NCI-H748 treated with DMSO at 0.1 percent for 48 hours (cell line): ENCODE measurements around the gene HMGB3.
"Not testable (repeated sequence)": the region's sequence is repeated elsewhere in the genome, so short reads cannot be mapped to it uniquely, and the experiment has no call there.

Experiments
- DNase-seq: peaks from one replicate; lab custom pipeline; 2025; lab: John Stamatoyannopoulos, UW

HMGB3 gene

DNA sequence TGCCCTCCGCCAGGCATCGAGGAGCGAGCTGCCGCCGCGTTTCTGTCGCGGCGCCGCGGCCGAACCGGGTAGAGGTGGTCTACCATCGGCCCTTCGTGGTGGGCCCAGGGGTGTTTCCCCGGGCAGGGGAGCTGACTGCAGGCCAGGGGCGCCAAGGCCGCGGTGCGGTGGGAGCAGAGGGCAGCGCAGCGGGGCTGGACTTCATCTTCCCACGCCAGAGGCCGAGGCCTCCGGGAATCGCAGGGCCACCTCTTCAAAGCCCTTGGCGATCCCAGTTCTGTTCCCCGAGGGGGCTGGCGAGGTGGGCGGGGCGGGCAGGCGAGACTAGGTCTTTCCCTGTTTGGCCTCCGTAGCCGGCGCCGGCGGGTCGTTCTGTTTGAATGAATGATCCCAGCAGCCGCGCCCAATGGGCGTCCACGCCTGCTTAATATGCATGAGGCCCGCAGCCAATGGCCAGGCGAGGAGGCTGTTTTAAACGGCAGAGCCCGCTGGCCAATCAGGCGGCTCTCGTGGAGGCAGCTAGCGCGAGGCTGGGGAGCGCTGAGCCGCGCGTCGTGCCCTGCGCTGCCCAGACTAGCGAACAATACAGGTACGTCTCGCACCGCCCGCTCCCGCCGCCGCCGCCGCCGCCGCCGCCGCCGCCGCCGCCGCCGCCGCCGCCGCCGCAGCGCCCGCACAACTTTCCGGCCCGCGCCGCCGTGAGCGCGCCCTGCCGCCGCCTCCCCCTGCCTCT, at the start of gene HMGB3:
Gene HMGB3 (plus strand): TSS at position 548 of the 733 bp plus-strand sequence. CDS start 2,265 bp downstream, outside the sequence.
- peak; percentile 95 for DNase-seq

DNA sequence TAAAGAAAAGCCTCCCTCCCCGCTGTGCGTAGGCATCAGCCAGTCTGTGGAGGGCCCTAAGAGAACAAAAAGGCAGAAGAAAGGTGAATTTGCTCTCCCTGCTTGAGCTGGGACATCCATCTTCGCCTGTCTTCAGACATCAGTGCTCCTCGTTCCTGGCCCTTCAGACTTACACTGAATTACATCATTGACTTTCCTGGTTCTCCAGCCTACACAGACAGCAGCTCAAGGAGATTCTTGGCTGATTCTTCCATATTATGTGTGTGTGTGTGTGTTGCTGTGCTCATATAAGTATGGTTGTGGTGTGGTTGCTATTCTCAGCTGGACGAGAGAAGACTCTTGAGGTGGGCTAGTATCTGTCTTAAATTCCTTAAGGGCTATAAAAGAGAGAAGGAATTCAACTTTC, 49.2 kb upstream of the HMGB3 start:
- DNase-seq: no peak

DNA sequence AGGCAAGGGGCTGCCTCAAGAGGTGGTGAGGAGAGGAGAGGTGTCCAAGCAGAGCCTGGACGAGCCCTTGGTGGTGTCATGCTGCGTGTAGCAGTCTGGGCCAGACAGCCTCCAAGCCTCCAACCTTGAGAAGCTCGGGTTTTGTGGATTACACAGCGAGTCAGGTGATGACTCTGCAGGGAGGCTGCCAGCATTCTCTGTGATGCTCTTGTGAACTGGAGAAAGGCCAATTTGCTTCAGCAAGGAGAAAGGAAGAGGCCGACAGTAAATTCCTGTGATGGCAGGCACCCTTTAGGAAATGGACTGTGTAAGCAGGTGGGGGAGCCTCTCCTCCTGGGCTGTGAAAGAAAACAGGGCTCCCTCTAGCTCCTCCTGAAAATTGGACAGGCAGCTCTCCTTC, 48.7 kb upstream of the HMGB3 start:
- no peak for DNase-seq

DNA sequence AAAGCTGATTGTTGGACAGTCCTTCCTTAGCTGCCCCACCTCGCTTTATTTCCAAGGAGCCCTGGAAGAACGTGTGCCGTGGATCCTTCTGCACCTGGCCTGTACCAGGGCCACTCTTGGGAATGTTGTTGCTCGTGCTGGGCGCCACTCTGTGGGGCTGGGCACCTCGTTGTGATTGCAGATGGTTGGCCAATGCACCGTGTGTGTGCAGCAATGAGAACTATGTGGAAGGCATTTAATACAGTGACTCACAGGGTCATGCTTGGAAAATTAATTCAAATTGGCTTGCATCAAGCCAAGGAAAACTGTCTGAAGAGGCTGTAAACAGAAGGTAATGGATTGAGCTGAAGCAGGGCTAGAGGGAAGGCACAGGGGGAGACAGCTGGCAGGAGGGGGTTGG, 47.7 kb upstream of the HMGB3 start:
- no peak for DNase-seq

DNA sequence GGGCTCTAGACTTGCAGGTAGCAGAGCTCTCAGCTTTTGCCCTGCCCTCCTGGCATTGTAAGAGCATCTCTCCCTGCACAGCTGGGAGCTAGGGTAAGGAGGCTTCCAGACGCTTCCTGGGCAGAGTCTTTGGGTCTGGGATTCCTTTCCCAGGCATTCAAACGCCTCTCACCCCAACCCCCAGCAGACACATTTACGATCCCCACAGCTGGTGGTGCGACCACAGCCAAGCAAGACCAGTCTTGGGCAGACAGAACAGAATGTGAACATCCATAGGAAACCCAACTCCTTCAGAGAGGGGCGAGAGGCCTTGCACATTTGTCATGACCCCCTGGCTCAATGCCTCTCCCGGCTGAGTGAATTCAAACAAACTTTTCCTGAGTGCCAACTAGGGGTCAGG, 46.6 kb upstream of the HMGB3 start:
- DNase-seq: no peak

DNA sequence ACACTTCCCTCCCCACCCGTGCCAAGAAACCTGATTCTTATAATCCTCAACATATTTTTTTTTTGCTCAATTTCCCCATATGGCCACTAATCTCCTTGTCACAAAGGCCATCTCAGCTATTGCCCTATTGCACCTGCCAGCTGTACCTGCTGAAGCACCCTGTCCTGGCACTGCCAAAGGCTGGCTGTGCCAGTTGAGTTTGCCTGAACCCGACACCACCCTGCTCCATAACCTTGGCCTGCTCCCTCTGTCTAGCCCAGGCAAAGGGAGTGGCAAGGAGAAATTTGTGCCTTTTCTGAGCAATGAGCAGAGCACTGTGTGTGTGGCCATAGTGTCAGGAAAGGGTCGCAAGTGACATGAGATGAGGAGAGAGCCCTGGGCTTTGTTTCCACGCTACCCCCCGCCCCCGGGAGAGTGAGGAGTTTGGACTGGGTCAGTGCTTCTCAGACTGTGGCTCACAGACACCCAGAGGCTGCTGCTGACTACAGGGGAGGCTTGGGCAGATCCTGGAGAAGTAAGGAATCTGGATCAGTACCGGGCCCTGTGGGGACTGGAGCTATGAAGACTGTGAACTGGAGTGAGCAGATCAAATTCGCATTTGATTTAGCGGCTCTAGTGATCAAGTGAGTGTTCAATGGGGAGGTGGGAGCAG, 42.2 kb upstream of the HMGB3 start:
- no peak for DNase-seq

DNA sequence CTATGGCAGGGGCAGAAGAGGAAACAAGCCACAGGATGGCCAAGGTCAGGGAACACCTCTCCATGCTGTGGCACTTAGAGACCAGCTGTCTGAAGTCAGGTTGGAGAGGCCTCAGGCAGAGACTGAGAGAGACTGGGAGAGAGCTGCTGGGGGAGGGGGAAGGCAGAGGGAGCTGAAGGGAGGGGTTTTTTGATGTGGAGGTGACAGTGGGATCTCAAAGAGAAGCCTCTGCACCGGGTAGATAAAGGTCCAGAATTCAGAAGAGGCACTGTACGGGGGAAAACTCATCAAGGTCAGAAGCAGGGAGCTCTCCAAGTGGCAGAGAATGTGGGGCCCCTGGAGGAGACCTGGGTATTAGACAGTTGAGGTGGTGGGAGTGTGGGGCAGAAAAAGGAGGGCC, 41.6 kb upstream of the HMGB3 start:
- DNase-seq: no peak

DNA sequence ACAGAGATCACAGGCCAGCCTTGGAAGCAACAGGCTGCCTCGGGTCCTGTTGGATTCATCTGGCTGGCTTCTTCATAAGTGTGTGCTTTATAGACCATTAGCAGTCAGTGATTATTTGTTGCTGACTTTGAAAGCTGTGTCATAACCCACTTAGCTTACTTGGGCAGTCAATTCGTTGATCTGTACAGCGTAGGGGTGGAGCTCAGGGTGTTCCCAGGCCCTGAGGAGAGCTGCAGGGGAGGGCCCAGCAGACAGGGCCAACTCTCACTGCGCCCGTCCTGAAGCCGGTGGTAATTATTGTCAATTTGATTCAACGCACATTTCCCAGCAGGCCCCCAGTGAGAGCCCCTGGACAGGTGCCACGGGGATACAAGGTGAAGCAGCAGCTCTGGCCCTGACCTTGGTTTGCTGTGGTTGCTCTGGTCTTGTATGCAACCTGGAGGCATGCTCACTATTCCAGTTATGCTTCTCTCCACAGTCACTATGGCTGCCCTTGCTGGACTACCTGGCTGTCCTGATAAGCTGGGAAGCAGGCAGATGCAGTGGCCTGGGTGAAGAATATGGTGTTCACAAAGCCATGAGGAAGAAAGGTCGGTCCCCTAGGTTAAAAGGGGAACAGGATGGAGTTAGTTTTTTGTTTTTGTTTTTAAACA, 40.1 kb upstream of the HMGB3 start:
- no peak for DNase-seq

DNA sequence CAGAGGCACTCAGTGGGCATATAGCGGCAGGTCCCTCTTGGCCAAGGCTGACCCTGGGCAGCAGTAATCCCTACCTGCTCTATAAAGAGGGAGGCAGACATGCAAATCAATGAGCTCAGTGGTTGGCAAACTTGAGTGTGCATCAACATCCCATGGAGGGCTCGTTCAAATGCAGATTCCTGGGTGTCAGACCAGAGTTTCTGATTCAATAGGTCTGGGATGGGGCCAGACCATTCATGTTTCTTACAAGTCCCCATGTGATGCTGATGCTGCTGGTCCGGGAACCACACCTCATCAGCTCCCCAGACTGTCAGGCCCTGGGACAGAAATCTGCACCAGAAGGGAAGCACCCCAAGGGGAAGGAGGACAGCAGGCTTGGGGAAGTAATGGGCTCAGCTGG, 38.9 kb upstream of the HMGB3 start:
- no peak for DNase-seq

DNA sequence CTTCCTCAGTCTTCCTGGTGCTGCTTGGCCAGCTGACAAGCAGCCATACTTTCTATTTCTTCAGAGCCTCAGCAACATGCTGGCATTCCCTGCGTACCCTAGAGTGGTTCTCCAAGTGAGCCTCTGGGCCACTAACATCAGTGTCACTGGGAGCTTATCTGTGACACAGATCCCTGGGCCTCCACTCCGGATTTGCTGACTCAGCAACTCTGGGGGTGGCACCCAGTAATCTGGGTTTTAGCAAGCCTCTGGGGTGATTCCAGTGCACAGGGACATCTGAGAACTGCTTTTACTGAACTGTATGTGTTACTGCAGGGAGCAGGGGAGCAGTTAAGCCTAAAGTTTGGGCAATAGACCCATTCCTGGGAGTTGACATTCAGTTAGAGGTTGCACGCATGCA, 28.2 kb upstream of the HMGB3 start:
- DNase-seq: no peak

DNA sequence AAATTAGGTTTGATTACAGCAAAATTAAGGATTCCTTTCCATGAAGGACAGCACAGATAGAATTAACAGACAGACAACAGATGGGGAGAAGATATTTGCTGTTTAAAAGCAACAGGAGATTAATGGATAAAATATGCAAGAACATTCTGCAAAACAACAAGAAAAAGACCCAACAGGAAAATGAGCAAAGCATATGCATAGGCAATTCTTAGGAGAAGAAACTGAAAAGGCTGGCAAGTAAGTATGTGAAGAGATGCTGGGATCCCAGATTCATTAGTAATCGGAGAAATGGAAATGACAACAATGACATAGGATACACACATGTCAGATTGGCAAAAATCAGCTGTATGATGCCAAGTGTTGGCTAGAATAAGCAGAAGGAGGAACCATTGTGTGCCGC, 27.5 kb upstream of the HMGB3 start:
- DNase-seq: no peak

DNA sequence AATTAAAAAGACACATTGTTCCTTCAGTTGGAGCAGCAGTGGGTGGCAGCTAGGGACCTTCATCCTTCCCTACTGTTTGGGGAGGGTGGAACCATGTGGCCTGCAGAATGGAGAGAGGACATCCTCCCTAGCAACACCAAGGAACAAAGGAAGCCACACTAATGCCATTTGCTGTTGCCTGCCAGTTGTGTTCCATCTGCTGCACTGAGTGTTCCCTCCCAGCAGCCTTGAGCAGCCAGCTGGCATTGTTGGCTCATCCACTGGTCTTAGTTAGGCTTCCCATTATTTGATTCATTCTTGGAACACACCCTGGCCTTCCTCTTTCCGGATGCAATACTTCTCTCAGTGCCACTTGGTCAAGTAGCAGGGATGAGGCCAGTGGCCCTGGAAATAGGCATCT, 25.0 kb upstream of the HMGB3 start:
- no peak for DNase-seq

DNA sequence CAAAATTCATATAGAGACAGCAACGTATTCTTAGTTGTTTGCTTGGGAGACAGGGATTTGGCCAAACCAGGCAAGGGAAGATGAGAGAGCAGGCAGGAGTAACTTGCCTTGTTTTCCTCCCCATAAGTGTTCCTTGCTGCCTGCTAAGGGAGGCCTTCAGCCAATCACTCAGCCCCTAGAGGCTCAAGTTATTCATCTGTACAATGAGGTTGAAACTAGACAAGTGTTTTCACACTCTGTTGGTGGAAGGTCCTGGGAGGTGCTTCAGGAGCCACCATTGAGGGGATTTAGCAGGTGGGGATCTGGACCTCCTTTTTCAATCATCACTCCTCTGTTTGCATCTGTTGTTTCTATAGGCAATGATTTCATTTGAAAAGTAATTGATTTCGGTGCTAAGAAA, 23.6 kb upstream of the HMGB3 start:
- DNase-seq: no peak

DNA sequence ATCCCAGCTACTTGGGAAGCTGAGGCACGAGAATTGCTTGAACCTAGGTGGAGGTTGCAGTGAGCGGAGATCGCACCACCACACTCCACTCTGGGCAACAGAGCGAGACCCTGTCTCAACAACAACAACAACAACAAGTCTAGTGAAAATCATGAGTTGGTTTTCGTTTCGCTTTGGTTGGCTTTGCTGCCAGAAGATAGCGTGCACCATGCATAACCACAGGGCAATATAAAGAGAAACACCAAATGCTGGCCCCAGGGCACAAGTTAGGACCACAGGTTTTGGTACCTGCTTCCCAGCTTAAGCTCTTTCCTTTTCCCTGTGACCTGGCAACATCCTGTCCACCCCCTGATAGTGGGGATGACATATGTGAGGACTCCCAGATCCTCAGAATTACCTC, 21.5 kb upstream of the HMGB3 start:
- no peak for DNase-seq

DNA sequence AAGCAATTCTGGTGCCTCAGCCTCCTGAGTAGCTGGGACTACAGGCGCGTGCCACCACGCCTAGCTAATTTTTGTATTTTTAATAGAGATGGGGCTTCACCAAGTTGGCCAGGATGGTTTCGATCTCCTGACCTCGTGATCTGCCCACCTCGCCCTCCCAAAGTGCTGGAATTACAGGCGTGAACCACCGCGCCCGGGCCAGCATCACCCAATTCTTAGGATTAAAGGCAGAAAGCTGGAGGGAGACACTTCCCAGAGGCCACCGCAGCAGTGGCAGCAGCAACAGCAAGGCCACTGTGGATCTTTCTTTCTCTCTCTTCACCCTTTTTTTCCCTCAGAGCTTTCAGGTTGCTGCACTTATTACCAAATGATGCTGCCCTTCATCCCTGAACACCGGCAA, 18.7 kb upstream of the HMGB3 start:
- DNase-seq: not testable (repeated sequence)

DNA sequence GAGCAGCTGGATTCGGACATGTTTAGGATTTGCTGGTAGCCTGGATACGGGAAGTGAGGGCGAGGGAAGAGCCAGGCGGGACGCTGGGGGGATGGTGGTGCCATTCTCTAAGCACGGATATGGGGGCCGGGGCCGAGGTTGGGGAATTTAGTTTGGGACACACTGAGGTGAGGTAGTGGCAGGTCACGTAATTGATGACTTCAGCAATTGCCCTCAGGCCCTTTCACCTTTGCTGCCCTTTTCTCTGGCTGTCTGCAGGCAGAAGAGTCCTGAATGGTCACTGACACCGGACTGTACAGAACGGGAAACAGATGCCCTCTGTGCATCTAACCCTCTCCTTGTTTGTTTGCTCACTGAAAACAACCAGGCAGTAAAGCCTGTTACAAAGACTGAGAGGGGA, 16.9 kb upstream of the HMGB3 start:
- DNase-seq: no peak

DNA sequence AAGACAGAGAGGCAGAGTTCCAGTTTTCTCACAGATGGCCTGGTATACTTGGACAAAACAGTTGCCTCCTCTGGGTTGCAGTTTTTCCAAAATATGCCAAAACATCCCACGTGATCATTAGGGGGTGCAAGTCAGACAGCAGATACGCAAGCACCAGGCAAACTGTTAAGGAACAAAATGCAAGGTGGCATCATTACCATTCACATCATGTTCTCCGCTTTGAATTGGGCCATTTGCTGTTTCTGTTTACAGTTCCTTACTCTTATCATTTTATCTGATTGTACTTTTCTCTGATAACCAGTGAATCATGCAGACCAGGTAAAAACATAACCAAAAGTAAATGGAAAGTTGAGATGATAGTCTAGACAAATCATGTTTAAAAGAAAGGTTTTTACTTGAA, 16.4 kb upstream of the HMGB3 start:
- no peak for DNase-seq

DNA sequence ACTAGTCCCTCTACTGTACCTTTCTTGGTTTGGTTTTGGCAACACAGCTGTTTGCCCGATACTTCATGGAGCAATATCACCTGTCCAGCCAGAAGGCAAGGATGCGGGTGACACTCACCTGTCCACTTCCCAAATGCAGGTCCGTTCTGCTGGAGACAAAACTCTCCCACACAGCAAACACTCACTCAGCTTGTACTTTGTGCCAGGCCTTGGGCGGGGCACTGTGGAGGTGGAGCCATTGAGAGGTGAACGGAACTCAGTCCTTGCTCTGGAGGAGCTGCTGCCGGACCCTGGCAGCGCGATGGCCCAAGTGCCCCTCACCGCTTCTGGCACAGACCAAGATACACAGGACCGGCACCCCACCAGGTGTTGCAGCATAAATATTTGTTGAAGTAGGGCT, 15.3 kb upstream of the HMGB3 start:
- DNase-seq: no peak

DNA sequence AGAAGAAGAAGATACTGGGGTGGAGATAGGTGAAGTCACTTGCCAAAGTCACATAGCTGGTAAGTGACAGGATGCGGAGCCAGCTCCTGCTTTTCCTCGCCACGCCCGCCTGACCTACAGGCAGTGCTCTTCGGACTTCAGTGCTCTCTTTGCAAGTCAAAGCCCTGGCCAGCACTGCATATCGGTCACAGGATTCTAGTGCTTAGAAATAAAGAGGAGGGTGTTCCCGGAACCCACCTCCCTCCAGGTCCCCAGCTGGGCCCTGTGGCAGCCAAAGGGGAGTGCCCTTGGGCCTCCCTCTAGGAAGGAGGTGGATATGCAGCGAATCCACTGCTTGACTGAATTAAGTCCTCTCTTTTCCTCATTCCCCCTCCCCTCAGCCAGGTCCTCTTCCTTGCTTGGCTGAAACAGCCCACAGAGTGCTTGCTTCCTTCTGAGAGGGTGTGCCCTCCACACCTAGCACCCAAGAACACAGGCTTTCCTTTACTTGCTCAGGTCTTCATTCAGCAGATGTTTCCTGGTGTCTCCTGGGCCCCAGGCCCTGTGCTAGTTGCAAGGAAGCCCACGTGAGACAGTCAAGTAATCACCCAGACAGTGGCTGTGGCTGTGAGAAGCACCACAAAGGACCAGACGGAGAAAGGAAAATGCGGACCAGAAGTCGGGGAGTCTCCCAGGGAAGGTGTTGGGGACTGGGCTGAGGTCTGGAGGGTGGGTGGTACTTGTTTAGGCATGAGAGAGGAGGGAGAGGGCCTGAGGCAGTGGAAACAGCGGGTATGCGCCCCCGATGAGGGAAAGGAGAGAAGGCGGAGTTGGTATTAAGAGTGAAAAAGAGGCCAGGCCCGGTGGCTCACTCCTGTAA, 14.0 kb upstream of the HMGB3 start:
- DNase-seq: no peak

DNA sequence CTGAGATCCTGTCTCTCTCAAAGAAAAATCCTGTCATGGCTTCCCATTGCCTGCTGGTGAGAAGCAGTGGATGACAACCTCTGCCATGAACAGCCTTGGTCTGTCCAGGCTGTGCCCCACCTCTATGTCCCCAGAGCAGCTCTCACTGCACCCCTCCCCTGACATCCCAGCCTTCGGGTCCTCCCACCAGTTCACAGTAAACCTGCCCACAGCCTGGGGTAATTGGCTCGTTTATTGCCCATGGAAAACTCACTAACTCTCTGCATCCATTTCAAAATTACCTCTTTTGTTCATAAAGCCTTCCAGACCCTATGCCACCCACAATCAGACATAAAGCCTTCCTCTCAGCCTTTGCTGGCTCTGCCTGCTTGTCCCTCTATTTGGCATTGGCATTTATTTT, 10.7 kb upstream of the HMGB3 start:
- no peak for DNase-seq

DNA sequence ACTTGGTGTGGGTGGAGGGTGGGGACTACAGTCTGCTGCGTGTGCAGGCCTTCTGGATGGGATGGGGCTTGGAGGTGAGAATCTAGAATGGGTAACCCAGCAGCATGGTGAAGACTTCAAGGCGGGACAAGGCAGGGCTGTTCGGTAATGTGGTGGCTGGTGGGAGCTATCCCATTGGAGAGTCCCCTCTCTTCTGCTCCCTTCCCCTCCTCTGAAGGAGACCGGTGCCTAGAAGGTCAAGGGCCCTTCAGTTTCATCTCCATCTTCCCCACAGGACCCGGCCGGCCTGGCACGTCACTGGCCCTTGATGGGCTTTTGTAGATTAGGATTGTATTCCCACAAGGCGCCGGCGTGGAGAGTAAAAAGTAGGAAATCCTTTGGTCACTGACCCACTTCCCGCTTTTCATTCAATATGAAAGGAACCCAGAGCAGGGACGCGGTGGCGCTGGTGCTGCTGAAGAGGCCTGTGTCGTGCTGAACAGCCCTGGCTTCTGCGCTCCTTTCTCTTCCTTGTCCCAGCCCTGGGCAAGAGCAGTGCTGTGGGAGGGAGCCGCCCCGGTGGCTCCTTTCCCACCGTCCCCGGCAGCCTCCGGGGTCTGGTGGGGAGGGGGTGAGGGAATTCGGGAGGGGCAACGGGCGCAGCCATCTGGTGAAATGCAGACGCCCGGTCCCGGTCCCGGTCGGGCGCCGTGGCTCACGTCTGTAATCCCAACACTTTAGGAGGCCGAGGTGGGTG, 7.3 kb upstream of the HMGB3 start:
- no peak for DNase-seq
